ENCODE data around the gene IFNA10.

DNA sequence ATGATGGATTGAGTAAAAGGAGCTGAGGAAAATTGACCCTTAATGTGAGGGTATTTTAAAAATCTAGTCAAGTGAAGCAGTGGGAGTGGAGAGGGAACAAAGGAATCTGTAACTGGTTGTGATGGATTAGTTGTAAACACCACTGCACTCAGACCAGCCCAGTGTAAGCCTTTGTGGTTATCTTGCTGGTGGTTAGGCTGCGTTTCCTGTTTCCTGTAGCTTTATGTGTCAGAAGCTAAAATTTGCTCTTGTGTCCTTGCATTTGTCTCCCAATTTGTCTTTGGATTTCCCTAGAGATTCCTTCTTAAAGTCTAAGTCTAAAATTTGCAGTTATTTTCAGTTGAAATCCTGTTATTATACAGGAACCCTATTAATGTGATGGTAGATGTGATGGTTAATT, 46.8 kb downstream of the IFNA10 start:
- TF ChIP-seq, protein P1, sequence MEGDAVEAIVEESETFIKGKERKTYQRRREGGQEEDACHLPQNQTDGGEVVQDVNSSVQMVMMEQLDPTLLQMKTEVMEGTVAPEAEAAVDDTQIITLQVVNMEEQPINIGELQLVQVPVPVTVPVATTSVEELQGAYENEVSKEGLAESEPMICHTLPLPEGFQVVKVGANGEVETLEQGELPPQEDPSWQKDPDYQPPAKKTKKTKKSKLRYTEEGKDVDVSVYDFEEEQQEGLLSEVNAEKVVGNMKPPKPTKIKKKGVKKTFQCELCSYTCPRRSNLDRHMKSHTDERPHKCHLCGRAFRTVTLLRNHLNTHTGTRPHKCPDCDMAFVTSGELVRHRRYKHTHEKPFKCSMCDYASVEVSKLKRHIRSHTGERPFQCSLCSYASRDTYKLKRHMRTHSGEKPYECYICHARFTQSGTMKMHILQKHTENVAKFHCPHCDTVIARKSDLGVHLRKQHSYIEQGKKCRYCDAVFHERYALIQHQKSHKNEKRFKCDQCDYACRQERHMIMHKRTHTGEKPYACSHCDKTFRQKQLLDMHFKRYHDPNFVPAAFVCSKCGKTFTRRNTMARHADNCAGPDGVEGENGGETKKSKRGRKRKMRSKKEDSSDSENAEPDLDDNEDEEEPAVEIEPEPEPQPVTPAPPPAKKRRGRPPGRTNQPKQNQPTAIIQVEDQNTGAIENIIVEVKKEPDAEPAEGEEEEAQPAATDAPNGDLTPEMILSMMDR (IDR thresholded peaks at IDR 0.05): no peak
- no peak for TF ChIP-seq POLR2A (IDR thresholded peaks at IDR 0.05)

Measured in lower leg skin (tissue), 3 donors.